Activated CD4-positive, CD25-positive, alpha-beta regulatory T cell treated with anti-CD3 and anti-CD28 coated beads, Interleukin-2, amount 50 U/mL, for 72 hours (primary cell): ENCODE results near the gene TRIM17.

Source experiments
- DNase-seq: peaks from one replicate; pipeline ENCODE4 v3.0.0; 2021

The TRIM17 gene, protein sequence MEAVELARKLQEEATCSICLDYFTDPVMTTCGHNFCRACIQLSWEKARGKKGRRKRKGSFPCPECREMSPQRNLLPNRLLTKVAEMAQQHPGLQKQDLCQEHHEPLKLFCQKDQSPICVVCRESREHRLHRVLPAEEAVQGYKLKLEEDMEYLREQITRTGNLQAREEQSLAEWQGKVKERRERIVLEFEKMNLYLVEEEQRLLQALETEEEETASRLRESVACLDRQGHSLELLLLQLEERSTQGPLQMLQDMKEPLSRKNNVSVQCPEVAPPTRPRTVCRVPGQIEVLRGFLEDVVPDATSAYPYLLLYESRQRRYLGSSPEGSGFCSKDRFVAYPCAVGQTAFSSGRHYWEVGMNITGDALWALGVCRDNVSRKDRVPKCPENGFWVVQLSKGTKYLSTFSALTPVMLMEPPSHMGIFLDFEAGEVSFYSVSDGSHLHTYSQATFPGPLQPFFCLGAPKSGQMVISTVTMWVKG

DNA sequence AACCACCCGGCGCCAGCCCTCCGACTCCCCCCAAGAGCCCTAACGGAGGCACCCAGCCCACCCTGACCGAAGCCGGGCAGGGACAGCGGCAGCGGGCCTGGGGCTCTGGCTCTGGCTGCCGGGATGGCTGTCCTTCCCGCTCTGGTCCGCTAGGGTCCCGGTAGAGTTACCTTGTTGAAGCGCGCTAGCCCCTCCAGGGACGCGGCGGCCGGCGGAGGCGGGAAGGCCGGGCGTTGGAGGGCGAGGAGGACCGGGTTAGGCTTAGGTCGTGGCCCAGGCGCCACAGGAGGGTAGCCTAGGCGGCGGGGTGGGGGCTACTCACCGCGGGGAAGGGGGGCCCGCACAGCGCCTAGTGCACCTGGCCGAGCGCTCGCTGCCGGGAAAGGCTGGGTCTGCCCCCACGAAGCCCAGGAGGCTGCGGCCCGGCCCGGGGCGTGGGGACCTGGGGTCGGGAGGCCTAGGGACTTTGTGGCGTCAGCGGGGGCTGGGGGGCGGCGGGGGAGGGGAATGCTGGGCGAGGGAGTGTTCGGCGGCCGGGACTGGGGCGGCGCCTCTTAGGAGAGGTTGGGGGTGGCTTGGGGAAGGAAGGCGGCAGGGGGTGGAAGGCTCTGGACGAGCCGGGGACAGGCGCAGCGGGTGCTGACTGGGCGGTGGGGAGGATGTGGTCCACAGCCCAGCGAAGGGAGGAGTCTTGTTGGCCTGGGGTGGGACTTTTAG, at the start of gene TRIM17:
Gene TRIM17 (minus strand): TSS at position 645 of the 717 bp plus-strand sequence. CDS start 1,789 bp downstream, outside the sequence.
- no peak for DNase-seq

DNA sequence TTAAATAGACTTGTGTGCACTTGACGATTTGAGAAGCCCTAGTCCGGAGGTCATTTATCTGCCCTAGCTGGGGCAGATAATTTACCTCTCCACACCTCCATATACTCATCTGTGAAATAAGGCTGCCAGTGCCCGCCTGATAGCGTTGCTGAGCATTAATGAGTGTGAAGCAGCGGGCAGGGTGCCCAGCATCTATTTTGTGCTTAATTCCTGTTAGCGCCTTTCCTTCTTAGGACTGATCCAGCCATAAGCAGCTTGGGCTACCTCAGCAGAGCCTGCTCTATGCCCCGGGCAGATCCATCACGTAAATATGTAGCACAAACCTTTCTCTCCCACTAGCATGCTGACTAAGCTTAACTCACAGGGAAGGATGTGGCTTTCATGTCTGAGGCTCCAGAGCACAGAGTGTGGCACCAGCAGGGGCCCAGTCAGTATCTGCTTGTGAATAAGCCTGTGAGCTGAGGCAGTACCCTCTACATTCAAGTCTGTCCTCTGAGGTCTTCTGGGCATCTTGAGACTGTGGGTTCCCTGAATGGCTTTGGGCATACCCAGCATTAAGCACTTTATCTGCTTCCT, 49.0 kb upstream of the TRIM17 start:
- DNase-seq, result no peak

DNA sequence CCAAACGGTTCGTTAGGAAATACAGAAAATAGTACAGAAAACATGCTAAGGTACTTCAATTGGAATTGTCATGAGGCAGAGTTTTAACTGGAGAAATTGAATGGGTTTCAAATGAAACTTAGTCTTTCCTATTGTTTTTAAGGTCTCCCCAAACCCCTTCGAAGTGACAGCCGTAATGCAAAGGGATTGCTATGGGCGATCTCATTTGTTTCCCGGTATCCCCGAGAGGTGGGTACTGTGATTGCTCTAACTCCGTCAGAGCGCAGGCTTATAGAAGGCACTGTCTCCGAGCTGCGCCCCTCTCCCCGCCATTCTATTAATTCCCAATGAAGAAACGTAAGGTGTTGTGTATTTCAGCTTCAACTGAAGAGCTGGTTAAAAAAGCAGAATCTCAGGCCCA, 48.5 kb upstream of the TRIM17 start:
- DNase-seq, result no peak

DNA sequence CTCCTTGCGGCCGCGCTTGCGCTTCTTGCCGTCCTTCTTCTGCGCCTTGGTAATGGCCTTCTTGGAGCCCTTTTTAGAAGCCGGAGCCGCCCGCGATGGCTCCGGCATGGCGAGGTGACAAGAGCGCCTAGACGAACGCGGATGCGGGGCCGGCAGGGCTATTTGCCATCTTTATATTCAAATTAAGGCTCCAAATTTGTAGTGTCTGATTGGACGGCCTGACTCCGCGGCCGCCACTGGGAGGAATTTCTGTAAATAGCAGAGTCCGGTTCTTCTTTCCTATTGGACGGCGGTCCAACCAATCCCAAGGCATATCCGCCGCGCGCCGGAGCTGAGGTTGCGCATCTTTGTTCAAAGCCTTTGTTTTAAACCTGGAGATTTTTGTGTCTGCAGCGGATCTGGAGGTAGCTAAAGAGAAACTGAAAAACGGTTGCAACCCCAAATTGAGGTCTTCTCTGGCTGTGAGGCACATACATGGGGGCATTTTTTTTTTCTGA, 47.9 kb upstream of the TRIM17 start:
- peak; percentile 81 for DNase-seq

DNA sequence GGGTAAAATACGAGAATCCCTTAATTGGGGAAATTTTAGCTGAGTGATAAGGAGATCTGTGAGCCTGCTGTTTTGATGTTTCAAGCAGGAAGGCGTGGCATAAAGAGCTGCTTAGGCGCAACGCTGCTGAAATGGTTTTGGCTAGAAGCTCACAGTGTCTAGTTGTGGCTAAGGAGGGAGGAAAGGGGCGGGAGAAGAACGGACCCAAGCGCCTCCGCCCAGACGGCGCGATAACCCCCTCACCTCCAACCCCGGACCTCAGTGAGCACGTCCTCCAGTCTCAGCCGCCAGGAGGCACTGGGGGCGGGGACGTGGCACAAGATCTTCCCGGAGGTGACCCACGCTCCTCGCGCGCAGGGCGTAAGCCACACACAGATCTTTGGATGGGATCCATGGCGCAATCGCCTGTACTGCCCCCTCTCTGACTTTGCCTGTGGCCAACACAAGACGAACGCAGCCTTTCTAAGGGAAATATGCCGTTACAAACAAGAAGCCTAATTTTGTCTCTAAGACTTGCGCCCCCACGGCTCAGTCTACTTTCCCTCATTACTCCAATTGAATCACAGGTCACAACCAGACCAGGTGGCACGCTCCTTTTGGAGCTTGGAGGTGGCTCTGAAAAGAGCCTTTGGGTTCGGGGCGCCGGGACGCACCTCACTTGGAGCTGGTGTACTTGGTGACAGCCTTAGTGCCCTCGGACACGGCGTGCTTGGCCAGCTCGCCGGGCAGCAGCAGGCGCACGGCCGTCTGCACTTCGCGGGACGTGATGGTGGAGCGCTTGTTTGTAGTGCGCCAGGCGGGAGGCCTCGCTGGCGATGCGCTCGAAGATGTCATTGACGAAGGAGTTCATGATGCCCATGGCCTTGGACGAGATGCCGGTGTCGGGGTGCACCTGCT, 47.1 kb upstream of the TRIM17 start:
- DNase-seq, result peak; percentile 70

DNA sequence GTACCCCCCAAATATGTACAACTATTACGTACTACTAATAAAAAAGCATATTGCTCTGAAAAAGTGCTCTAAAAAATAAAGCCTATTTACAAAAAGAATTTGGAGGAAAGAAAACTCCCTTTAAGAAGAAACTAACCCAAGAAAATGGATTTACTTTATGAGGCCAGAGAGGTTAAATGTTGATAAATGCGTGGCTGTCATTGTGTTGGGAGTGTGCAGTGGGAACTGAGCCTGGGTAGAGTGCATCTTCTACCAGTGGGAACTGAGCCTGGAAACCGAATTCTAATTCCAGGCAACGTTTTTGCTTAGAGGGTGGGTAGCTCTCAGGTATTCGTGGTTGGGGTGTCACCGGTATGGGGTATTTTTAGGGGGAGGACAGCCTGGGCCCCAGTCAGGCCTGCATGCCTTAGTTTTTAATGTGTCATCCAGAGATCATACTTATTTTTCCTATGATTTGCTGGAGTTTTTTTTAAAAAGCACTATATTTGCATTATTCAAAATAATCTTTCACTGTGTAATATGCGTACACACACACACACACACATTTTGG, 46.4 kb upstream of the TRIM17 start:
- no peak for DNase-seq

DNA sequence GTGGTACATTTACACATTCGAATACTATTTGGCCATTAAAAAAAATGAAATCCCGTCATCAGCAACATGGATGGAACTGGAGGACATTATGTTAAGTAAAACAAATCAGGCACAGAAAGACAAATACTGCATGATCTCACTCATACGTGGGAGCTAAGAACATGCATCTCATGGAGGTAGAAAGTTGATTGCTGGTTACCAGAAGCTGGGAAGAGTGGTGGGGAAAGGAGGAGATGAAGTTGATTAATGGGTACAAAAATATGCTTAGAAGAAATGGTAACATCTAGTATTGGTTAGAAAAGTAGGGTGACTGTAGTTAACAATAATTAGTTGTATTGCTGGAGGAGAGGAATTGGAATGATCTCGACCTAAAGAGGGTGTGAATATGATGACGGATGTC, 45.9 kb upstream of the TRIM17 start:
- DNase-seq, result no peak

DNA sequence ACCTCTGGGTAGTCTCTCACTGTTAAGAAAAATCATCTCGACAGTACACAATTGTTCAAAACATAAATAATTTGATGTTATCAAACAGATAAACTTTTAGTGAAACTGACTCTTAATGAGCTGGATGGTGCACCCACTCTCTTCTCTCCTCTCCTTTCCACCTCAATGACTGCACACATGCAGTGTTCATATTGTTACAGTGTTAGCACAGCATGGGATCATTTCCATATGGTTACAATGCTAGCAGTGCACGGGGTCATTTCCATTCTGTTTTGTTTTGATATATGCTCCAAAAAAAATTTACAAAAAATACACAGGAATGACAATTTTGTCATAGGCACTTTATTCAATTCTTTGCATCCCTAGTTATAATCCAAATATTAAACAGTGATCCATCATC, 44.2 kb upstream of the TRIM17 start:
- DNase-seq, result no peak

DNA sequence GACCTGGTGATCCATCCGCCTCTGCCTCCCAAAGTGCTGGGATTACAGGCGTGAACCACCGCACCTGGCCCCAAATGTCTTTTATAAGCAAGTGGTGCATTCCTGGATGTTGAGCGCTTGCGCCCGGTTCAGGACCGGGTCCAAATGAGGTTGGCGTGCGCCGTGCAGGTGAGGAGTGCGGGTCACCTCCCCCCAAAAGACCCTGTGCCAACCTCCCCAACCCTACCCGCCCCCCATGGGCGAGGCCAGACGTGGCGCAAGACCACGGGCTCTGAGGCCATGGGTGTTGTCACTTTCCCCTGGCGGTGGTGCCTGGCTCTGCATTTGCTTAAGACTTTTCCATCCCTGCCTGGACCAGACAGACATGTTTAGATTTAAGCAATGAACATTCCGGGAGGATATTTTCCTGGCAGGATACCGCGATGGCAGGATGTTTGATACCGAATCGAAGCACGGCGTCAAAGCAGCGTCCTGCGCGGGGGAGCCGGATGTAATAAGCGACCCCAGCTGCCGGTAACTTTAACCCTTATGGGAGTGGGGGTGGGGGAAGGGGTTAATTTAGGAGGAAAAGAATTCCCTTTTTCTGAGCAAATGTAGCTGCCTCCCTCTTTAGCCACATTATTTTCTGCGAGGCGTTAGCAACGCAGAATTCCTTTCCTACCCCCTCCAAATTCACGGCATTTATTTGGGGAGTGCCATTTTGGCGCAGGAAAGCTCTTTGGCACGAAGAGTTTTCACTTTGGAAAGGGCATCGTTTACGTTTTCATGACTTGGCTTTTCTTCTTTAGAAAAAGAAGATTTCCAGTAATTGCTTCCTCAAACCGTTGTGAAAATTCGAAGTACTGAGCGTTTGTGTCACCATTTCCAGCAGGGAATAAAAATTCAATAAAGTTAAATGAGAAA, 42.7 kb upstream of the TRIM17 start:
- peak; percentile 64 for DNase-seq

DNA sequence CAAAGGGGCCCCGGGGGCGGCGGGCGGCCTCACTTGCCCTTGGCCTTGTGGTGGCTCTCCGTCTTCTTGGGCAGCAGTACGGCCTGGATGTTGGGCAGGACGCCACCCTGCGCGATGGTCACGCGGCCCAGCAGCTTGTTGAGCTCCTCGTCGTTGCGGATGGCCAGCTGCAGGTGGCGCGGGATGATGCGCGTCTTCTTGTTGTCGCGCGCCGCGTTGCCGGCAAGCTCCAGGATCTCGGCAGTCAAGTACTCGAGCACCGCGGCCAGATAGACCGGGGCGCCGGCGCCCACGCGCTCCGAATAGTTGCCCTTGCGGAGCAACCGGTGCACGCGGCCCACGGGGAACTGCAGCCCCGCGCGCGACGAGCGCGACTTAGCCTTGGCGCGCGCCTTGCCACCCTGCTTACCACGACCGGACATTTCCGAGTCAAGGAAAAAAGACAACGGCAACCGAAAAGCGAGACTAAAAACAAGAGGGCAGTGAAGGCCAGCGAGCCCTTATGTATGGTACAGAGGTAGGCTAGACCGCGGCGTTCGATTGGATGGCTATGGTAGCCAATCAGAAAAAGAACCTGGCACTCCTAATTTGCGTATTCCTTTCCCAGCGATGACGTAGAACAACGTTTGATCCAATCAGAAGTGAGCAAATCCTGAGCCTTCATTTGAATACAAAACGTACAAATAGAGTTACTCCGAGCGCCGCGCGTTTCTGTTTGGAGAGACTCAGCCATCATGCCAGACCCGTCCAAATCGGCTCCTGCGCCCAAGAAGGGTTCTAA, 40.9 kb upstream of the TRIM17 start:
- DNase-seq, result peak; percentile 80

DNA sequence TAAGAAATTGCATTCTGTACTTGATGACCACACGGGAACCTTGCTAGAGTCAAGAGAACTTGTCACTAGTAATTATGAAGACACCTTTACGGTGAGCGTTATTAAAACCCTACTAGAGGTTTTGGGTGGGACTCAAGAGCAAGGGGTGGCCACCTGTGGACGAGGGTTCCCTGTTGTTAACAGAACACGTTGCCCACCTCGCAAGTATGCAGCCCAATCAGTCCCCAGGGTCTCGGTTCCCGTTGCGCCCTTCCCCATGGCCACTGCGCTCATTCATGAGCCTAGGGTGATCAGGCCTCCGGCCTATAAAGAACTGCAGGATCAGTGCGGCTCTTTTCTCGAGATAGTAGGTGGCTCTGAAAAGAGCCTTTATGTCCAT, 40.3 kb upstream of the TRIM17 start:
- DNase-seq, result no peak

DNA sequence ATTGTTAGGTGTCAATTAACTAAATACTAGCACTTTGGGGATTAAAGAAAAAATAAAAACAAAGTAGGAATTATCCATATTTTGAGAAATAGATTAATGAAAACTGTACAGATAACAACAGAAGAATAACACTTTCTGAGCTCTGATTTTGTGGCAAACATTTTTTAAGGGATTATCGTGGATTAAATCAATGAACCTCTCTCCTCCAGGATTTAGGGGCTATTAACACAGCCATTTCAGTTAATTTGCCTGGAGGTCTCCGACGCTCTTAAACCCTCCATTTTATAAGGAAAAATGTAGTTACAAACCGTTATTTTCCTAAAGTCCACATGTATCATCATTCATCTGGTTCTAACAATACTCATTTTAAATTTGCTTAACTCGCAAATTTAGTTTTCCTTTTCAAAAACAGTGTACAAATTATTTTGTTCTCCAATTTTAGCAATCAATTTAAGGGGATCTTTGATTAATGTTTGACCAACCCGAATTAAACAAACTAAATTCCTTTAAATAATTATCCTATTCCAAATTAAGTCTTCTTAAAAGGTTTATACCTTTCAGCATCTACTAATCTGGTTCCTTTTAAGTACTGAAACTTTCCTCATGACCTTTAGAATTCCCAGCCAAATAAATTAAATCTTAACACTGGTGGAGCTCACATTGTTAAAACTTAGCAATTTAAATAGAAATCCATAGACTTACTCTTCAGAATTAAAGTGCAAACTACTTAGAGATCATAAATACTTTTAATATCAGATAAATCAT, 39.8 kb upstream of the TRIM17 start:
- no peak for DNase-seq

DNA sequence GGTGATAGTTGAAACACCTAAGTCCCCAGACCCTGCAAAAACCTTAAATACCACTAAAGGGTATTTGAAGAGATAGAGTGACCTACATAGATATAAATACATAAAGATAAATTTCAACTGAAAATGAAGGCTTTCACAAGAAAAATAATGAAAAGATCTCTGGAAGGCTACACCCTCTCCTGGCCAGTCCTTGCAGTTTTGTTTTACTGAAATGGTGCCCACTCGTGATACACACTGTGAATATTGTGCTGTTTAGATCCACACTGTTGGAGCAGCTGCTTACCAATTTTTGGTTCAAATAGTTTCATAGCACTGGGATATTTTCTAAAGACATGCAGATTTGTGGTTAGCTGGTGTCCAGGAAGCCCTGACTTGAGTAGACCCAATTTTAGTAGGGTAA, 39.1 kb upstream of the TRIM17 start:
- no peak for DNase-seq

DNA sequence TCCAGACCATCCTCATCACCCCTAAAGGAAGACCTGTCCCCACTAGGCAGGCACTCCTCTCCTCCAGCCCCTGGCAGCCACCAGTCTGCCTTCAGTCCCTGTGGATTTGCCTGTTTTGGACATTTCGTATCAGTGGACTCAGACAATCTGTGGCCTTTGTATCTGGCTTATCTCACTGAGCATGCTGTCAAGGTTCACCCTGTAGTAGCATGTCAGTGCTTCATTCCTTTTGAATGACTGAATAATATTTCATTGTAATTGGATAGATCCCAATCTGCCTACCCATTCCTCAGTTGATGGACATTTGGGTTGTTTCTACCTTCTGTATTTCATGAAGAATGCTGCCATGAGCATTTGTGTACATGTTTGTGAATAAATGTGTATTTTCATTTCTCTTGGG, 37.6 kb upstream of the TRIM17 start:
- no peak for DNase-seq

DNA sequence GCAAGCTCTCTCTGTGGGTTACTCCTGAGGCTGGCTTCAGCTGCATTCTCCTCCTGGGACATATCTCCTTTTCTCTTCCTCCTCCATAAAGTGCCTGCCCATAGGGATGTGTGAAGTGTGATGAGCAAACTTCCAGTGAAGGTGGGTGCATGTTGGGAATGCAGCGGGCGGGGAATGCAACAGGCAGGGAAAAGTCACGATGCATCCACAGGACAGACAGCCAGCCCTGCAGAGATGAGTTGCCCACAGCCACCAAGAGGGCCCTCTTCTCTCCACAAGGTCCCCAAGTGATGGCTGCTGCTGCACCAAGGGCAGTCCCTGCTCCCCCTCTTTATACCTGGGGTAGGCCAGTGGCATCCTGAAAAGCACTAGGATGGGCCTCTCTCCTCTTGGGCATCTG, 37.0 kb upstream of the TRIM17 start:
- DNase-seq, result no peak

DNA sequence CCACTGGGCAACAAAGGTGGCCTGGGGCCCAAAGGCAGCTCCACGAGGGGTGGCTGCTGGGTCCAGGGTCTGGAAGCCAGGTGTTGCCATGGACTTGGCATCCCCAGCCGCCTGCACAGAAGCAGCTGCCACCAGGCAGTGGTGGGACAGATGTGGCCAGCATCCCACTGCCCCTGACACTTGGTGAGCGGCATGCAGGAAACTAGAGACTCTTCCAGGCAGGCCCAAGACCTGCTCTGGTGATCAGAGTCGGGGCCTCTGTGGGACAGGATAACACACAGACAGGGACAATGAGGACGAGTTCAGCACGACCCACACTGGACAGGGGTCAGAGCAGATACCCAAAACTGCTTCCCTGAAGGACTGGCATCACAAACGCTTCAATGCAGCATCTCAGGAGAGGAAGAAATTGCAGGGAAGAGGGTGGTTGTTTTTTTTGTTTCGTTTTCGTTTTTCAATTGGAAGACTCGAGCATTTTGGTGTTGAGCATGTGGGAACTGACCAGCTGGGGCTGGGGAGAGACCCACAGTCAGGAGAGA, 36.4 kb upstream of the TRIM17 start:
- no peak for DNase-seq

DNA sequence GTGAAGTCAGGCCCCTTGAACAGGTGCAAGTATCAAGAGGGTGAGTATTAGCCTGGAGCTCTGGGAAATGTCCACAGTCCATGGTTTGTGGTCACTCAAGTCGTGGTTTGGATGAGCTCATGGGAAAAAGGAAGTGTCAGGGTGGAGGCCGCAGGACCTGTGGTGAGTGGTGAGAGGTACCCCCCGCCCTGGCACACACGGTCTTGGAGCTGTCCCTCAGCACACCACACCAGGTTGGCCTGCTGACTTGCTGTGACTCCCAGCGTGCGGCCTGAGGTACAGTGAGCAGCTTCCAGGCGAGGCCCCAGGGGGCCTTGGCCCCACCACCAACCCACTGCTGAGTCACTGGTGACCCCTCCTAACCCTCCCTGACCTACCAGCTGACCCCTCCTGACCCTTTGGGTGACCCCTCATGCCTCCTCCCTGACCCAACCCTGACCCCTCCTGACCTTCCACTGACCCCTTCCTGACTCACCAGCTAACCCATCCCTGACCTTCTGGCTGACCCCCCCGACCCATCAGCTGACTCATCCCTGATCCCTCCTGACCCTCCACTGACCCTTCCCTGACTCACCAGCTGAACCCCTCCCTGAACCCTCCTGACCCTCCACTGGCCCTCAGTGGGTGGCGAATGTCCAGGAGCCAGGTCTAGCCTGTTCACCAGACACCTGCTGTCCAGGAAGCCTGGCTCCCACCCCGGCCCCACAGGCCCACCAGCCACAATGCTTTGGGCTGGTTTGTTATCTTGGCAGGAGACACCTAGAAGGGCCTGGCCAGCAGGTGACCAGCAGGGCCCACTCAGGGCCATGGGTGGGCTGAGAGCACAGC, 35.7 kb upstream of the TRIM17 start:
- no peak for DNase-seq

DNA sequence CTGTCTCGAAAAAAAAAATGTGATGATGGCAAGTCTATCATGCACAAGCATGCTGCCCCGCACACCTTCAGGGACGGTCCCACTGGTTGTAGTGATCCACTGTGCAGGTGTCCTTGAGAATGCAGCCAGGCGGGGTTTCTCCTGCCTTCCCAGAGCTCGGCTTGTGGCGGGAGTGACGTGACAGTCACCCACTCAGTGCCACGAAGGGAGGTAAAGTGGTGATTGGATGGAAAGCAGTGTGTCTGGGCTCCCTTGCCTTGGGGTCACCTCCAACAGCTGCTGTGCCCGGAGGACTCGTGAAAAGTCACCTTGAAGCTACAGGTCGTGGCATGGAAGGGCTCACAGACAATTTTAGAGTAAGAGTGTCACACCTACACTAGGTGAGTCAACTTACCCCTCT, 33.5 kb upstream of the TRIM17 start:
- DNase-seq, result no peak
